DMS53 (cell line): ENCODE results near the gene STX4.

Experiments
- DNase-seq: peaks from one replicate; lab custom pipeline; 2025; lab: John Stamatoyannopoulos, UW

Gene STX4

GRCh38 chr16:31064882-31065461 lies 31.6 kb downstream of the STX4 start:
- DNase-seq: no peak

GRCh38 chr16:31067342-31067741 lies 34.0 kb downstream of the STX4 start:
- DNase-seq: no peak

GRCh38 chr16:31071861-31072260 lies 38.5 kb downstream of the STX4 start:
- DNase-seq: no peak

DNA sequence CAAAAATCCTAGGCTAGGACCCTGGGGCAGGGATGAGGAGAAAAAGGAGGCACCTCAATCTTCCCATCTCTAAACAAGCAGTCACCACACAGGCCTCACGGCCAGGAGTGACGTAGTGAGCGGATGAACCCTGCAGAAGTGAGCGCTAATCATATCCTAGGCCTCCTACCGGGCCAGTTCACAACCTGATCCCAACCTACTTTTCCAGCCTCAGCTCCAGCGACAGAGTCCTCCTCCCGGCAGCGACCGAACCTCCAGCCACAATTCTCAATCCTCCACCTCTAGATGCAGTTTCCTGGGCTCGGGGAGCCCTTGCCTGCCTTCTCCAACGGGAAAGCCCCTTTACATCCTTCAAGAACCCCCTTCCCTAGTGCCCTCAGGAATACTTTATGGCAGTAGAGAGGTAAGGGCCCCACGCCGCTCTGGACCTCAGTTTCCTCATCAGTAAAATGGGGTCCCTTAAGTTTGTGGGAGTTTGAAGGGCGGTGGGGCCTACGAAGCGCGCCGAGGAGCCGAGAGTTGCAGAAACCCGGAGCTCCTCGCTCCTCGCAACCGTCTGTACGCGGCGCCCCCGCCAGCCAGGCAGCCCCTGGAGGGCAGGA lies 39.3 kb downstream of the STX4 start:
- peak; percentile 47 for DNase-seq

GRCh38 chr16:31073142-31073969 lies 40.0 kb downstream of the STX4 start:
- peak; percentile 93 for DNase-seq

DNA sequence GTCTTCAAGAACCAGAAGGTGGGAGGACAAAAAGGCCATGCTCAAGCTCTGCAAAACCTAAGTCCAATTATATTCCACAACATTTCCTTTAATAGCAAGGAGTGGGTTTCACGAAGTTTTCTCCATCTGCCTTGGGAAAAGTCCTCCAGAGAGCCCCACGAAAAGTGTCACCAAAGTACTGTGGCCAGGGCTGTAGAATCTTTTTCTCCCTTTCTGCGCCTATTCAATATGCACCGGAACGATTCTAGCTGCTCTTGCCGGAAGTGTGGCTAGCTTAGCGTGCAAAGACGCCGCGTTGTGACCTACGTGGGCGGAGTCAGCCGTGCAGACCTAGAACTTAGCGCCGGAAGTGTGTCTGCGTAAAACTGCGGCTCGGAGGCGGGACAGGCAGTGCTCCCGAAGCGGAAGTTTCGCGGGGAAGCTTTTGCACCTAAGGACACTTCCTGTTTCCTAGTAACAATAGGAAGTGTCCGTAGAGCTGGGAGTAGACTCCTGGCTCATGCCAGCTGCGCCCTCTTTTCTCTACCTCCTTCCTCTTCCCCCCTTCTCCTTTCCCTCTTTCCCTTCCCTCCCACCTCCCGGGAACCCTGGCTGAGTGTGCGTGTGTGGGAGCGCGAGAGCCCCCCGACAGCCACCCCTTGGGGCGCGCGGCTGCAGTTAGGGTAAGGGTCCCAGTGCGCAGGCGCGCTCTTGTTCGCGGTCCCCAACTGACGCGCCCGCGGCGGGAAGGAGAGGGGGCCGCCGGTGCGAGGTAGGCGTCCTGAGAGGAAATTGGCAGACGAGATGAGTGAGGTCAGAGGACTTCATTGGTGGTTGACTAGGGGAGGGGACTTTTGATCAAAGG lies 40.8 kb downstream of the STX4 start, which contains the start of the genes ZNF646 and ZNF668:
Gene ZNF646, plus strand, starts transcription at position 453 of the 844 bp plus-strand sequence. CDS start 1,903 bp downstream, outside the sequence.
Gene ZNF668, minus strand, starts transcription at position 271 of the 844 bp plus-strand sequence. CDS start 9,781 bp downstream, outside the sequence.
- peak; percentile 99 for DNase-seq

DNA sequence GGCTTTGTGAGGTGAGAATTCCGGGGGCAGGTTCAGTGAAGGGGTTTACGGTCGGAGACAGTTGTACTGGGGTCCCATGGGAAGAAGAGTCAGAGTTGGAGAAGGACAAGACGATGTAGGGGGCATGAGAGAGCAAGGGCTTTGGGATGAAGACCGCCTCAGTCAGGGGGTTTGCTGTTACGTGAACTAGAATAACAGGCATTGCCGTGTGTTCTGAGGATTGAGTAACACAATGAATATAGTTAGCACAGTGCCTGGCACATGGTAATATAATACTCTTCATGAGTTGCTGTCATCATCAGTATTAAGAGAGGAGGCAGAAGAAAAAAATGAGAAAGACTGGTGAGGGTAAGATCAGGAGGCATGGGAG lies 41.4 kb downstream of the STX4 start:
- DNase-seq: peak; percentile 24

GRCh38 chr16:31076319-31076718 lies 43.0 kb downstream of the STX4 start:
- DNase-seq: no peak

DNA sequence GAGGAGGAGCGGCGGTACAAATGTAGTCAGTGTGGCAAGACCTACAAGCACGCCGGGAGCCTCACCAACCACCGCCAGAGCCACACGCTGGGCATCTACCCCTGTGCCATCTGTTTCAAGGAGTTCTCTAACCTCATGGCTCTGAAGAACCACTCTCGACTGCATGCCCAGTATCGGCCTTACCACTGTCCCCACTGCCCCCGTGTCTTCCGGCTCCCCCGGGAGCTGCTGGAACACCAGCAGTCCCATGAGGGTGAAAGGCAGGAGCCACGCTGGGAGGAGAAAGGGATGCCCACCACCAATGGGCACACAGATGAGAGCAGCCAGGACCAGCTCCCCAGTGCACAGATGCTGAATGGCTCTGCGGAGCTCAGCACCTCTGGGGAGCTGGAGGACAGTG lies 43.7 kb downstream of the STX4 start:
- DNase-seq: no peak

GRCh38 chr16:31077592-31078396 lies 44.4 kb downstream of the STX4 start:
- DNase-seq: no peak

DNA sequence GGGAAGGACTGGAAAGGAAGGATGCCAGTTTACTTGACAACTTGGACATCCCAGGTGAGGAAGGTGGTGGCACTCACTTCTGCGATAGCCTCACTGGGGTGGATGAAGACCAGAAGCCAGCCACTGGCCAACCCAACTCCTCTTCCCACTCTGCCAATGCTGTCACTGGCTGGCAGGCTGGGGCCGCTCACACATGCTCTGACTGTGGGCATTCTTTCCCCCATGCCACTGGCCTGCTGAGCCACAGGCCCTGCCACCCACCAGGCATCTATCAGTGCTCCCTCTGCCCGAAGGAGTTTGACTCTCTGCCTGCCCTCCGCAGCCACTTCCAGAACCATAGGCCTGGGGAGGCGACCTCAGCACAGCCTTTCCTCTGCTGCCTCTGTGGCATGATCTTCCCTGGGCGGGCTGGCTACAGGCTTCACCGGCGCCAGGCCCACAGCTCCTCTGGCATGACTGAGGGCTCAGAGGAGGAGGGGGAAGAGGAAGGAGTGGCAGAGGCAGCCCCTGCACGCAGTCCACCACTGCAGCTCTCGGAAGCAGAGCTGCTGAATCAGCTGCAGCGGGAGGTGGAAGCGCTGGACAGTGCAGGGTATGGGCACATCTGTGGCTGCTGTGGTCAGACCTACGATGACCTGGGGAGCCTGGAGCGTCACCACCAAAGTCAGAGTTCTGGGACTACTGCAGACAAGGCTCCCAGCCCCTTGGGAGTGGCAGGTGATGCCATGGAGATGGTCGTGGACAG lies 45.4 kb downstream of the STX4 start:
- no peak for DNase-seq

GRCh38 chr16:31079342-31079944 lies 46.1 kb downstream of the STX4 start:
- no peak for DNase-seq

DNA sequence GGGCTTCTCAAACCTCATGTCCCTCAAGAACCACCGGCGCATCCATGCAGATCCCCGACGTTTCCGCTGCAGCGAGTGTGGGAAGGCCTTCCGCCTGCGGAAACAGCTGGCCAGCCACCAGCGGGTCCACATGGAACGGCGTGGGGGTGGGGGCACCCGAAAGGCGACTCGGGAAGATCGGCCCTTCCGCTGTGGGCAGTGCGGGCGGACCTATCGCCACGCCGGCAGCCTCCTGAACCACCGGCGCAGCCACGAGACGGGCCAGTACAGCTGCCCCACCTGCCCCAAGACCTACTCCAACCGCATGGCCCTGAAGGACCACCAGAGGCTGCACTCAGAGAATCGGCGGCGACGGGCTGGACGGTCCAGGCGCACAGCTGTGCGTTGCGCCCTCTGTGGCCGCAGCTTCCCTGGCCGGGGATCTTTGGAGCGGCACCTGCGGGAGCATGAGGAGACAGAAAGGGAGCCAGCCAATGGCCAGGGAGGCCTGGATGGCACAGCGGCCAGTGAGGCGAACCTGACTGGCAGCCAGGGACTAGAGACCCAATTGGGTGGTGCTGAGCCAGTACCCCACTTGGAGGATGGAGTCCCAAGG lies 46.8 kb downstream of the STX4 start:
- DNase-seq: no peak

- no peak for DNase-seq
Measured at GRCh38 chr16:31080756-31081419, 47.5 kb downstream of the STX4 start.

- no peak for DNase-seq
Measured at GRCh38 chr16:31081428-31082351, 48.3 kb downstream of the STX4 start.

- DNase-seq: no peak
Measured at GRCh38 chr16:31082368-31083045, 49.1 kb downstream of the STX4 start.

- no peak for DNase-seq
Measured at GRCh38 chr16:31083081-31083480, 49.7 kb downstream of the STX4 start.
